GM12892 (cell line): ENCODE results near the gene TIMM10.
A peak's percentile ranks its signal among the peaks of the same experiment; 100 is the strongest.

Experiments
- DNase-seq: peaks from one replicate; pipeline ENCODE4 v3.0.0; 2011; ENCODE audit not compliant: insufficient read length
- FAIRE-seq: peaks from 2 replicates; lab custom pipeline; 2011; peaks lifted over from hg19 to GRCh38; lab: Jason Lieb, UNC
- POLR2A ChIP-seq: IDR thresholded peaks from 2 replicates; pipeline ENCODE4 v1.6.1; 2011; ENCODE audit warnings: low read depth, low read length, control low read depth
- POLR2AphosphoS5 ChIP-seq: IDR thresholded peaks from 2 replicates; pipeline ENCODE4 v1.6.1; 2011; ENCODE audit warnings: low read depth, low read length, control low read depth
- TAF1 ChIP-seq: IDR thresholded peaks from 2 replicates; pipeline ENCODE4 v1.6.1; 2011; ENCODE audit warnings: low read depth, mild to moderate bottlenecking, control low read depth, low read length, borderline replicate concordance

Gene TIMM10

DNA sequence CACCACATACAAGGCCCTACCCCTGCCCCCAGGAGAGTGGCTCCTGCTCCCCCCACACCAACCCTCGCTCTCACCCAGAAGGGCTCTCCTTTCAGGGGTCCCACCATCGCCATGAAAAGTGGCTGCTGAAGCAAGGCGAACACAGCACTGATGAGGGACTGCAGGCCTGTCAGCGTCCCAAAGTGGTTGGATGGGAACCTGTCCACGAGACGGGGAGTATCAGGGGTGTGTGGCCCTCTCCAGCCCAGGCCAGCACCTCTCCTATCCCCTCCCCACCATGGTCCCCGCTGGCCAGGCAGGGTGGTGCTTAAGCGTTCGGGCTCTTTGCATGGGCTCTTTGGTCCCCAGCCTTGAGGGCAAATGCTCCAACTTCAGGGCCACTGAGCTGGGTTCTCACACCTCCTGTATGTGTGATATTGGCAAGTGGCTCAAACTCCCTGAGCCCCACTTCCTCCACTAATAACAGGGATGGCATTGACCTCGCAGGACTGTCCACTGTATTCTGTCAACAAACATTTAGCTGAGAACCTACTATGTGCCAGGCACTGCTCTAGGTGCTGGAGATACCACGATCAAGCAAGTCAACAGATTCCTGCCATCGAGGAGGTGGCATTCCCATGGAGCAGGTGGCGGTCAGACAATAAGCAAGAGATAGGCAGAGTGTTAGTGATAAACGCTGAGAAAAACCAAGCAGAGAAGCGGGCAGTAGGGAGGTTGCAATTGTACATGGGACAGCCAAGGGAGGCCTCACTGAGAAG lies 43.4 kb downstream of the TIMM10 start:
- TF ChIP-seq TAF1, result no peak
- FAIRE-seq (no peak), DNase-seq (no peak)

DNA sequence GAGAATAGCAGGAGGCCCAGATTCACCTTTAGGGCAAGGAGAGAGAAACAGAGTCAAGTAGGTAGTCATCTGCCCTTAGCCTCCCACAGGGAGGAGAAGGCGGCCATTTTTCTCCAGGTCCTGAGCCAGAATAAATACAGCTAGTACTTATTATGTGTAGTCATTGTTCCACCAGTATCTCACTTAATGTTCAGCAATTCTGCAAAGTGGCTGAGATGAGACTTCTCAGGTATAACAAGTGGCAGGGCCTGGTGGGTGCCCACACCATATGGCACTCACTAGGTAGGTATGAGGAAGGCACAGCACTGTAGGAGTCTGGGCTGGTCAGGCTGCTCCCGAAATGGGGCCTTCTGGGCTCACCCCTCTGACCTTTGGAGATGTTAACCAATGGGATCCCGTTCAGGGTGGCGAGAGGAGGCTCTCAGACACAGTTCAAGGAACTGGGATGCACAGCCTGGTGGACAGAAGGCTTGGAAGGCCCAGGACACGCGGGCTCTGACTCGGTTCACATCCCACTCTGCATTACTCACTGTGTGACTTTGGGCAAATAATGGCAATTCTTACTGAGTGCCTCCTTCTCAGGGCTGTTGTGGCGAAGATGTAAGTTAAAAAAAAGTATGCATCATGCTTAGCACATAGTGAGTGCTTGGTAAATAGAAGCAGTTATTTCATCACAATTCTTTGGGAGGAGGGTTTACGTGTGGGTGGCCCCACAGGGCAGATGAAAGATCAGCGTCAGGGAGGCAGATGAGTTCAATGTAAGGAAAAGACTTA lies 45.1 kb downstream of the TIMM10 start:
- FAIRE-seq, result no peak

GRCh38 chr11:57484141-57484710 lies 46.3 kb downstream of the TIMM10 start:
- TF ChIP-seq POLR2A (no peak), TAF1 (no peak), POLR2AphosphoS5 (no peak)
- DNase-seq (peak; percentile 67), FAIRE-seq (peak; percentile 63)

More for the DNA sequence above, 45.1 kb downstream of the TIMM10 start:
- TF ChIP-seq POLR2A (no peak), TAF1 (no peak), POLR2AphosphoS5 (no peak)
- no peak for DNase-seq

DNA sequence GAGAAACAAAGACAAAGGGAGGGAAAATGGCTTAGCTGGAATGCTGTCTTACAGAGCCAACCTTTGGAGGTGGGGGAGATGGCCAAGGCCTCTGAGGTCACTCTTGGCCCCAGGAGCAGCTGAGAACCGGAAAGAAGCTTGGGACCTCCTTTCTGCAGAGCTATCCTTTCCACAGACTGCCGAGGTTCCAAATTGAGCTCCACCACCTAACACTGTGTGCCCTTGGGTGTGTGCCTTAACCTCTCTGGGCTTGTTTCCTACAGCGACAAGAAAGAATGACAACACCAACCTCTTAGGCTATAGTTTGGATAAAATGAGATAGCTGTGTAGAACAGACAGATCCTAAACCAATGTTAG lies 47.0 kb downstream of the TIMM10 start:
- peak; percentile 44 for FAIRE-seq
- no peak for TF ChIP-seq POLR2A
- TF ChIP-seq POLR2AphosphoS5, result no peak
- no peak for TF ChIP-seq TAF1
- DNase-seq, result no peak

DNA sequence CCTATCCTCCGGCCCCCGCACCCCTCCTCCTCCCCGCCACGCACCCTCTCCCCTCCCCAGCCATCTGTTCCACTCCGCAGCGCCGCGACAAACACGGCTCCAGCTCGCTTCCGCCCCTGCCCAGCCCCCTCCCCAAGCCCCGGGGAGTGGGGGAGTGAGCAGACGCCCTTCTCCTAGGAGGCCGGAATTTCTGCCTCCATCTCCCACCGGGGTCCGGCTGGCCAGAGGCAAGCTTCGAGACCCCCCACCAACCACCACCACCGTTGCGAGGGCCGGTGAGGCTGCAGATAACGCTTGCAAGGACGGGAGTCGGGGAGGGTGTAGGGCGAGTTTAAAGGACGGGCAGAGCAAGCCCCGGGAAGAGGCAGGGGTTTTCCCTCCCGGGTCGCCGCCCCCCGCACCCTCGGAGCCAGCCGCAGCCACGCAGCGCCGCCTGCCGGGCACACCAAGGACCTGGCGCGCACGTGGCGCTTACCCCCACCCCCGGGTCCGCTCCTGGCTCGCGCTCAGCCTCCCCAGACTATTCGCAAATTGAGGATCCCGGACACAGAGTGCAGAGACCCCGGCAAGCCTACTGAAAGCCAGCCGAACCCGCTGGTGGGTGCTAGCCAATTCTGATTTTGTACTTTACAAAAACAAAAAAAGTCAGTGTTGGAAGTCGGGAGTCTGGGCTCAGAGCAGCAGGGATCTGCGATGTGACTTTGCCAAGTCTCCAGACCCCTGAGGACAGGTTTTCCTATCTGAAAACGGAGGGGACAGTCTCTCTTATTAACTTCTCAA lies 47.6 kb downstream of the TIMM10 start:
- peak; percentile 97 for FAIRE-seq
- peak; percentile 76 for DNase-seq
- TF ChIP-seq TAF1 (no peak), POLR2A (no peak), POLR2AphosphoS5 (no peak)

- TF ChIP-seq POLR2A (no peak), POLR2AphosphoS5 (no peak), TAF1 (no peak)
- FAIRE-seq (no peak), DNase-seq (no peak)
These were observed 48.4 kb downstream of the TIMM10 start for GRCh38 chr11:57481915-57482781.

DNA sequence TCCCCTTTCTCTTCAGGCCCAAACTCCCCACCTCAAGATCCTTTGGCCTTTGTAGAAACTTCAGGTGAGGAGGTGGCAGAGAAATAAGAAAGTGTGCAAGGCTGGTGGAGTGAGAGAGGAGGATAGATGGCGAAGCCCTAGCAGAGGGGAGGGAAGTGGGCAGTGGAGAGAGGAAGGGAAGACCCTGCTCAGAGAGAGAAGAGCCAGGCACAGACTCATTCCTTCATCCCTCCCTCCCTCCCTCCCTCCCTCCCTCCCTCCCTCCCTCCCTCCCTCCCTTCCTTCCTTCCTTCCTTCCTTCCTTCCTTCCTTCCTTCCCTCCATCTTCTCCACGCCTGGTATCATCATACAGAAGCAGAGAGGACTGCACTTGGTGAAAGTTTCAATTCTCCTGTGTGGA lies 49.2 kb downstream of the TIMM10 start:
- TF ChIP-seq POLR2A, result no peak
- TF ChIP-seq TAF1, result no peak
- TF ChIP-seq POLR2AphosphoS5, result no peak
- FAIRE-seq, result no peak
- no peak for DNase-seq

- TF ChIP-seq POLR2A (no peak), TAF1 (no peak), POLR2AphosphoS5 (no peak)
- DNase-seq, result peak; percentile 66
- FAIRE-seq, result peak; percentile 83
These were observed 50.0 kb downstream of the TIMM10 start for GRCh38 chr11:57480409-57481137.

GRCh38 chr11:57479911-57480310 lies 50.6 kb downstream of the TIMM10 start:
- TF ChIP-seq TAF1, result no peak
- no peak for TF ChIP-seq POLR2AphosphoS5
- no peak for TF ChIP-seq POLR2A
- DNase-seq (no peak), FAIRE-seq (no peak)
